Stimulated activated CD8-positive, alpha-beta memory T cell treated with anti-CD3 and anti-CD28 coated beads, Interleukin-15, amount 100 ng/mL, for 1 hour (primary cell): Measurements from ENCODE around the gene ATRN.

ENCODE experiments used
- DNase-seq: peaks from one replicate; pipeline ENCODE4 v3.0.0-alpha.2; 2020; ENCODE audit warnings: low read depth

The ATRN gene

GRCh38 chr20:3628502-3629314 lies 157.9 kb downstream of the ATRN start:
- no peak for DNase-seq

DNA sequence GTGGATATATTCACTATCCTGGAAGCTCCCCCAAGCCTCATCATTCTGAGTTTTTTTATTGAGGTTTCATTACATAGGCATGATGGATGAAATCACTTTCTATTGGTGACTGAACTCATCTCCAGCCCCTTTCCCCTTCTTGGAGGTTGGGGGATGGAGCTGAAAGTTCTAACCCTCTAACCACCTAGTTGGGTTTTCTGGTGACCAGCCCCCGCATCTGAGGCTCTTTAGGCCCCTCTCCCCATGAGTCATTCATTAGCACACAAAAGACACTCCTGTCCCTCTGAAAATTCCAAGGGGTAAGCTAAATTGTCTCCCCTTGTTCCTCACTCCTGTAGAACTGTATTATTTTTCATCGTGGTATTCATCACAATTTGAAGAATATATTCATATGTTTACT lies 159.1 kb downstream of the ATRN start:
- no peak for DNase-seq

- DNase-seq, result no peak
Measured at GRCh38 chr20:3630429-3630828, 159.6 kb downstream of the ATRN start.

DNA sequence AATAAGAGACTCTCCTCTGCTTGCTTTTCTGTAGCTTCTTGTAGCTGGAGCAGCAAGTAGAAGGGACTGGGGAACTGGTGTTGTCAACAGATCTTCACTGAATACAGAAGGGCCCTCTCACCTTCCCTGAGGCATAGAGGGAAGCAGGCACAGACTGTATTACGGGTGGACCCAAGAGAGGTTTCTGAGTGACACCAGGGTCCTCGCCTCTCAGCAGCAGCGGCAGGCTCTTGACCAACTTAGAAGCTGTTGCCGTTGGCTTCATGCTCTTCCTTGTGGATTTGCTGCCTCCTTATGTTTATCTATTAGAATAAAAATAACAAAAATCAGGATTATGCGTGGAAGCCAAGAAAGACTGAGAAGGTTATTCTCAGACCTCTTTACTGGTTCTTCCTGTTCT lies 160.7 kb downstream of the ATRN start:
- no peak for DNase-seq

GRCh38 chr20:3632311-3633004 lies 161.6 kb downstream of the ATRN start:
- DNase-seq, result no peak

GRCh38 chr20:3633913-3634478 lies 163.2 kb downstream of the ATRN start:
- no peak for DNase-seq

- no peak for DNase-seq
Measured at GRCh38 chr20:3635346-3635745, 164.5 kb downstream of the ATRN start.

DNA sequence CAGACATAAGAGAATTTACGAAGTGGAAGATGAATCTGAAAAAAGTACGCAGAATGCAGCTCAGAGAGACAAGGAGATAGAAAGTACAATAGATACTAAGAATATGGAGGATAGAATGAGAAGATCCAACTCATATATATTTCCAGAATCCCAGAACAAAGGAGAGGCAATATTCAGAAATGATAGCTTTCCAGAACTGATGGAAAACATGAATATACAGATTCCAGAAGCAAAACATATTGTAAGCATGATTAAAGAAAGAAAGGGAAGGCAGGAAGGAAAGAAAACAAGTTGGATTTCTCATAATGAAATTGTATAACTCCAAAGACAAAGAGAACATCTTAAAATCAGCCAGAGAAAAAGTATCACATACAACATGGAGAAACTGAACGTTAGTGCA lies 169.4 kb downstream of the ATRN start:
- DNase-seq, result no peak

DNA sequence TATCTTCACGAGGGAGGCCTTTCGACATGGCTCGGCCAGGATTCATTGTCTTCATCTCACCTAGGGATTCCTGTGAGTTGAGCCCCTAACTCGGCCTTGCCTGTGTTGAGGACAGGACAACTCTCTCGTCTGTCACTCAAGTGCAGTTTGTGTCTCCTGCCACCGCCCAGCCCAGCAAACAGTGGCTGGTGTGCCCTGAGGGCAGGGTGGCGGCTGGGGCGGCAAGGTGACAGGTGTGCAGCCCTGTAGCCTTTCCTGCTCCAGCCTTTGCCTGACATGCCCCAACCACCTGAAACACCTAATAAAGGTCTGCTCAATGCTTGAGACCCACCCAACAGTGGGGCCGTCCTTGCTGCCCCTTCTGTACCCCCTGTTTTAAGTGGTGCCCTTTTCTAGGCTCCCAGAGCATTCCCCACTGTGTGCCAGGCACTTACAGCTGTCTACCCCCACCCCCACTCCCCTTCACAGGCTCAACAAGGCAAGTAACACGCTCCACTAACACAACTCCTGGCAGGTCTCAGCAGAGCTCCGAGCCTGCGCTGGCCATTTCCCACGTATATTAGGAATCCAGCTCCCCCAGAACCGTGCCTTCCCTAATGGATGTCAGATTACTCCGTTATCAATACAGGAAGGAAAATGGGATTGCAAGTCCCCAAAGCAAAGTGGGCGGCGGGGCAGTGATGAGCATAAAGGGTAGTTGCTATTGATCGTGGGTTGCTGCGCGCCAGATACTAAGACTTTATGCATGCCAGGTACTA lies 174.7 kb downstream of the ATRN start:
- DNase-seq, result no peak

DNA sequence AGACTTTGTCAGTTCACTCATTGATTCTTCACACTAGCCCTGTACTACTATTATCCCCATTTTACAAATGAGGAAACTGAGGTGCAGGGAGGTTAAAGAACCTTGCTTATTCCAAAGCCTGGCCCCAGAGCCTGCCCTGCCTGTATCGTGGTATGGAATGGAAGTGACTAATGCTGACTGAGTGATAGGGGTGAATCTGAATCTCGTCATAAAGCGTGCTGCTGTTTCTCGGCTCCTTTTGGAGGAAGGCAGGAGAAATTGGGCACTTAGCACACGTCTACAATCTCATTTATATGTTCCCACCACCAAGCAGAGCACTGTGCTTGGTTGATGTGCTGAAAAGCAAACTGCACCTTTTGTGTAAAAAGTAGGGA lies 175.2 kb downstream of the ATRN start:
- no peak for DNase-seq

DNA sequence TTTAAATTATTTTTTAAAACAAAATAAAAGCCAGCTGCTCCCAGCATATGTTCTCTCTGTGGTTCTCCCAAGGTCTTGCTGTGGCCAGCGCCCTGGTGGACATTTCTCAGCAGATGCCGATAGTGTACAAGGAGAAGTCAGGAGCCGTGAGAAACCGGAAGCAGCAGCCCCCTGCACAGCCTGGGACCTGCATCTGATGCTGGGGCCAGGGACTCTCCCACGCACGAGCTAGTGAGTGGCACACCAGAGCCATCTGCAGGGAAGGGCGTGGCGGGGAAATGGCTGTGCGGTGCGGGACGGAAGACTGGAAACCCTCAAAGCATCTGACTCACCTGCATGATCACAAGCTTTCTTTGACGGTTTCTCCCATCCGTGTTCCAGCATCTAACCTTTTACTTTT lies 175.8 kb downstream of the ATRN start:
- no peak for DNase-seq

DNA sequence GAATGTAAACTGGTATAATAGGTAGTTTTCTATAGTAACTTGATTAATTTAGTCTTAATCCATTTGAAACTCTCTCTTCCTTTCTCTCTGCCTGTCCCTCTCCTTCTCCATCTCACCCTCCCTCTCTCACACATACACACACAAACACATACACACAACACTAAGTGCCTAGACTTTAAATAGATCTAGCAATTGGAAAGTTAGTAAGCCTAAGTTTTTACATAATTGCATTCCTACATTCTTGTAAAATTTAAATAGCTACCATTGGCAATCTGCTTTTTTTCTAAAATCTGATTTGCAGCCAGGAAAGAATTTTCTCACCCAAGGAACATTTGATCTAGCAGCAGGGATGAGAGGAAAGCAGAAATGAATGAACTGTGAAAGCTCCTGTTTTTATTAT lies 176.7 kb downstream of the ATRN start:
- DNase-seq, result no peak

GRCh38 chr20:3648951-3649350 lies 178.1 kb downstream of the ATRN start:
- no peak for DNase-seq

GRCh38 chr20:3651204-3651962 lies 180.6 kb downstream of the ATRN start:
- no peak for DNase-seq

GRCh38 chr20:3652221-3652620 lies 181.4 kb downstream of the ATRN start:
- DNase-seq, result no peak

- DNase-seq, result no peak
Measured at GRCh38 chr20:3652676-3653596, 182.1 kb downstream of the ATRN start.

- DNase-seq, result no peak
Measured at GRCh38 chr20:3653921-3654320, 183.1 kb downstream of the ATRN start.

DNA sequence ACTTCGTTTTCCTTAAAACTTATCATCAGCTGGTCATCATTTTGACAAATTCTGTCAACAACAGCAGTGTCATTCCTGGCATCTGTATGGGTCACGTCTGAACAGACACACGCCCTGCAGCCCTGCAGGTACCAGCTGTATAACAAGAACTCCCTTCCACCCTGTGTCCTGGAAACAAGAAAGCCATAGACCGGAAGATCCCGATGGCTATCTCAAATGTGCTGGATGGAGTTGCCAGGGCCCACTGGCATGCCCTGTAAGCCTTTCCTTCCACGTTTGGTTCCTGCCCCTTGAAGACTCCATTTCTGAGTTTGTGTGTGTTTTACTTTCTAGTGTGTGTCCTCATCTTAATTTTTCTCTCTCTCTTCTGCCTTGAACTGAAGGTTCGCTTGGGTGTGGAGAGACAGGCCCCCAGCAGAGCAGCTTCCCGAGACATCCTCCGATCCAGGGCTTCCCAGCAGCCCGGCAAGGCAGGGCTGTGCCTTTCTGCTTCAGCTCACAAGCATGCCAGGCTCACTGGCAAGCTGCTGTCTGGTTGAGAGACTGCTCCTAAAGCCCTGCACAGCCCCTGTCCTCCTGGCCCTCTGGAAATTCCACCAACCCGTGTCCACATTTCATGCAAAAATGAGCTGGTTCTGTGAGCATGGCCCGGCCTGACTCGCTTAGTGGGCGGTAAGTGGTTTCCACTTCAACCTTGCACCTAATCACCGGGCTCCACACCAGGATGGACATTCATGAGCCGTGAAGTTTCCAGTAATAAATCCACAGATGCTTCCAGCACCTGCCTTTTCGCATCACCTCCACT lies 183.7 kb downstream of the ATRN start:
- DNase-seq, result no peak

DNA sequence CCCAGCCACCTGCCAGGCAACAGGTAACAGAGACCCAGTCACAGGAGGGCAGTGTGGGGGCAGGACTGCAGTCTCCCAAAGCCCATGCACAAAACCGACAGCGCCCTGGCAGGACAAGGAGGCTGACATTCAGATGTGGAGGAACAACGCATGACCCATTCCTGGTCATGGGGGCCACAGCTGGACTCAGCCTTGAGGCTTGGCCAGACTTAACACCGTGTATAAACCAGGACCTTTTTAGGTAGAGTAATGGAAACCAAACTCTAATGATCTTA lies 184.2 kb downstream of the ATRN start:
- no peak for DNase-seq

DNA sequence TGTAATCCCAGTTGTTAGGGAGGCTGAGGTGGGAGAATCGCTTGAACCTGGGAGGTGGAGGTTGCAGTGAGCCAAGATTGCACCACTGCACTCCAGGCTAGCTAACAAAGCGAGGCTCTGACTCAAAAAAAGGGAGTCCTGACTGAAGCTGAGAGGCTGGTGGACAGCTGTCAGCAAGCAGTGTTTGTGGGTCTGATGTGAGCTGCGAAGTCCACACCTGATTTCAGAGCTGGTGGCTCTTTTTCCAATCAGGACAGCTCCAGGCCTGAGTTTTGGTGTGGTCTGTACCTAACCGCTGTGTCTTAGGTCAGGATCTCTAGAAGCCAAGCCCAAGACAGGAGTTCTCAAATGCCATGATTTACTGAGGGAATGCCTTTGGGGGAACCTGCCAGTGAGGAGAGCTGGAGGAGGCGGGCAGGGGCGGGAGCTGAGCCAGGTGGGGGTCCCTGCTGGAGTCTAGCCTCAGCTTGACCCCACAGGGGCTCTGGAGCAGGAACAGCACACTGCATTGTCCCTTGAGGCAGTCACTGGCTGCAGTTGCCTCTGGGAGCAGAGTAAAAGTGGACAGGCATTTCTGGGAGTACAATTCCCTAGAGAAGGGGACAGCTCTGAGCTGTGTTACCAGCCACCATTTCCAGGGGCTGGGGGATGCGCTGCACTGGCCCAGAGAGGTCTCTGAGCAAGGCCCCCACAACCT lies 187.3 kb downstream of the ATRN start:
- no peak for DNase-seq
